AG04450 (cell line): ENCODE results near the gene DGAT2. TPM values are rescaled to one million over a fixed set of nuclear protein-coding genes. Genes with fewer than 3 reads are reported as not detected.
A peak's percentile ranks its signal among the peaks of the same experiment; 100 is the strongest.

Source experiments
- CTCF ChIA-PET: fragments of 300-600, 350-600 bp; formaldehyde crosslinking; extraction: SDS; loops from one replicate; lab custom pipeline; 2022; ENCODE audit warnings: antibody characterized with exemption, inconsistent platforms; lab: Charles Lee
- POLR2A ChIA-PET: fragments of 350-600 bp; formaldehyde crosslinking; extraction: SDS; loops from one replicate; lab custom pipeline; 2021; ENCODE audit warnings: antibody characterized with exemption, inconsistent platforms; lab: Yijun Ruan, JAX
- DNase-seq: peaks from one replicate; pipeline ENCODE4 v3.0.0-alpha.2; 2011; ENCODE audit warnings: low read depth, low spot score
- H3K27ac ChIP-seq: one replicate; pipeline ENCODE4 v1.5.1; 2012; ENCODE audit warnings: low read depth, low read length, control low read depth
- H3K27me3 ChIP-seq: one replicate; pipeline ENCODE4 v1.6.0; 2012; ENCODE audit warnings: low read length; ENCODE audit not compliant: control insufficient read depth, insufficient read depth
- H3K4me3 ChIP-seq: 2 replicates; pipeline ENCODE4 v1.5.1; 2011; ENCODE audit warnings: mild to moderate bottlenecking, low read depth, low read length, control low read depth
- H3K9me3 ChIP-seq: 2 replicates; pipeline ENCODE4 v1.5.1; 2012; ENCODE audit warnings: low read length; ENCODE audit not compliant: control insufficient read depth, insufficient read depth
- polyA plus RNA-seq: library from polyadenylated mRNA; depleted of rRNA; stranded (reverse); fragments of >200 nt; gene quantifications from 2 replicates; pipeline ENCODE4 v1.2.3, GENCODE V29; 2011
- TF ChIP-seq, protein P1 (sequence below): IDR thresholded peaks from 2 replicates; pipeline ENCODE4 v1.5.1; 2011; ENCODE audit warnings: low read depth, low read length, control low read depth, inconsistent platforms

The DGAT2 gene
- polyA plus RNA-seq, 1 experiment = 0.56 TPM

DNA sequence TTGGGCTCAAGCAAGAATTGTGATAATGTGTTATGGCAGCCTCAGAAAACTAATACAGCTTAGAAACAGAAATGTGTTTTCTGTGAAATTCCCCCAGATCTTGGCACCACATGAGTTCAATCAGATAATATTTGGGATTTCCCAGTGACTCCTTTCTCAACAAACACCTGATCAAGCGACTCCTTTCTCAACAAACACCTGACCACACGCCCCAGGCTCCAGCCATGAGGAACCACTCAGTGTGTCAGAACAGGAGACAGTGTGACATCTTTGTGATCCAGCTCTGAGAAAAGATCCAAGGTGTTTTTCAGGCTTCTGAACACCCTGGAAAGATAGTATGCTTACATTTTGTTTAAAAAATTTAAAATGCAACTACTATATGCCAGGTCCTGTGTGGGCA lies 44.5 kb downstream of the DGAT2 start:
- H3K27ac ChIP-seq = no peak overlapping the region
- no peak overlapping the region for H3K4me3 ChIP-seq
- TF ChIP-seq, protein P1, sequence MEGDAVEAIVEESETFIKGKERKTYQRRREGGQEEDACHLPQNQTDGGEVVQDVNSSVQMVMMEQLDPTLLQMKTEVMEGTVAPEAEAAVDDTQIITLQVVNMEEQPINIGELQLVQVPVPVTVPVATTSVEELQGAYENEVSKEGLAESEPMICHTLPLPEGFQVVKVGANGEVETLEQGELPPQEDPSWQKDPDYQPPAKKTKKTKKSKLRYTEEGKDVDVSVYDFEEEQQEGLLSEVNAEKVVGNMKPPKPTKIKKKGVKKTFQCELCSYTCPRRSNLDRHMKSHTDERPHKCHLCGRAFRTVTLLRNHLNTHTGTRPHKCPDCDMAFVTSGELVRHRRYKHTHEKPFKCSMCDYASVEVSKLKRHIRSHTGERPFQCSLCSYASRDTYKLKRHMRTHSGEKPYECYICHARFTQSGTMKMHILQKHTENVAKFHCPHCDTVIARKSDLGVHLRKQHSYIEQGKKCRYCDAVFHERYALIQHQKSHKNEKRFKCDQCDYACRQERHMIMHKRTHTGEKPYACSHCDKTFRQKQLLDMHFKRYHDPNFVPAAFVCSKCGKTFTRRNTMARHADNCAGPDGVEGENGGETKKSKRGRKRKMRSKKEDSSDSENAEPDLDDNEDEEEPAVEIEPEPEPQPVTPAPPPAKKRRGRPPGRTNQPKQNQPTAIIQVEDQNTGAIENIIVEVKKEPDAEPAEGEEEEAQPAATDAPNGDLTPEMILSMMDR = no peak
- no peak for DNase-seq
- CTCF ChIA-PET = interaction anchor here (0.8 to 2.5 kb wide), 3 partner anchors 54 to 505 kb away, joined by 3 to 11 read pairs (median 3); no protein-coding TSS in a partner anchor
- peaks cover 7% of the 10 kb centered on the region for H3K27me3 ChIP-seq
- POLR2A ChIA-PET = no interaction called here
- no peaks in the 10 kb centered on the region; the same call in 1 of the 2 replicates for H3K9me3 ChIP-seq

DNA sequence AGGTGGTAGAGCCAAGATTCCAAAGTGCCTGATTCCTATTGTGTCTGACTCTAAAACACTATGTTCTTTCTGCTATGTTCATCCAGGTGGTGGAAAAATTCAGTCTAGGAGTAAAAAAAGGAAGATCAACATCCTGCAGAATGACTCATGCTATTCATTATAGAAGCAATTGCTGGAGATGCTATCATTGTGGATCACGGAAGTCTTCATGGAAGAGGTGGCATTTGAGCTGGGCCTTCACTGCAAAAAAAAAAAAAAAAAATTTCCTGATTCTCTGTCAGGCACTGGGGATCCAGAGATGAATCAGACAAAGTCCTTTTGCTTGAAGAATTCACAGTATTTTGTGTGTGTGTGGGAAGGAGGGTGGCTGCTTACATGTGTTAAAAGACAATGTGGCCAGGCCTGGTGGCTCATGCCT lies 45.1 kb downstream of the DGAT2 start:
- ChIA-PET CTCF (interaction anchor here (0.8 to 2.5 kb wide), 3 partner anchors 10 to 505 kb away, joined by 3 to 11 read pairs (median 3); no protein-coding TSS in a partner anchor), POLR2A (no interaction called here)
- no peak for DNase-seq
- TF ChIP-seq, protein P1 = no peak
- Histone ChIP-seq H3K27ac (no peak overlapping the region), H3K9me3 (no peaks in the 10 kb centered on the region; the same call in 1 of the 2 replicates), H3K27me3 (peaks cover 7% of the 10 kb centered on the region), H3K4me3 (no peak overlapping the region)

DNA sequence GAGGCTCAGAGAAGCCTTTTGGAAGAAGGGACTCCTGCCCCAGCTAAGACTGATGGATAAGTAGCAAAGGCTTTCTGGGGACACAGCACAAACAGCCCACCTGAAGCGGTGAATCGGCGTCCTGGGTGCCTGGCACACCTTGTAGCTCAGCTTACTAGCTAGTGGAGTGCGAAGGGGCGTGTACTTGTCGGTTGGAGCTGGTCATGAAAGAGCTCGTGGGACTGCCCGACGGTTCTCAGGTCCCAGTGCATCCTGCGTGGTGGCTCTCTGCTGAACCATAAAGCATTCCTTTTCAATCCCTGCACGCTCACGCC lies 45.7 kb downstream of the DGAT2 start:
- H3K9me3 ChIP-seq = no peaks in the 10 kb centered on the region; the same call in 1 of the 2 replicates
- DNase-seq = no peak
- ChIA-PET POLR2A (no interaction called here), CTCF (interaction anchor here (1.0 to 1.3 kb wide), 2 partner anchors 11 to 54 kb away, joined by 3 read pairs; no protein-coding TSS in a partner anchor)
- TF ChIP-seq, protein P1 = no peak
- H3K27me3 ChIP-seq = peaks cover 4% of the 10 kb centered on the region
- H3K27ac ChIP-seq = peak overlapping the region; percentile 34
- peak overlapping the region; percentile 79 for H3K4me3 ChIP-seq

DNA sequence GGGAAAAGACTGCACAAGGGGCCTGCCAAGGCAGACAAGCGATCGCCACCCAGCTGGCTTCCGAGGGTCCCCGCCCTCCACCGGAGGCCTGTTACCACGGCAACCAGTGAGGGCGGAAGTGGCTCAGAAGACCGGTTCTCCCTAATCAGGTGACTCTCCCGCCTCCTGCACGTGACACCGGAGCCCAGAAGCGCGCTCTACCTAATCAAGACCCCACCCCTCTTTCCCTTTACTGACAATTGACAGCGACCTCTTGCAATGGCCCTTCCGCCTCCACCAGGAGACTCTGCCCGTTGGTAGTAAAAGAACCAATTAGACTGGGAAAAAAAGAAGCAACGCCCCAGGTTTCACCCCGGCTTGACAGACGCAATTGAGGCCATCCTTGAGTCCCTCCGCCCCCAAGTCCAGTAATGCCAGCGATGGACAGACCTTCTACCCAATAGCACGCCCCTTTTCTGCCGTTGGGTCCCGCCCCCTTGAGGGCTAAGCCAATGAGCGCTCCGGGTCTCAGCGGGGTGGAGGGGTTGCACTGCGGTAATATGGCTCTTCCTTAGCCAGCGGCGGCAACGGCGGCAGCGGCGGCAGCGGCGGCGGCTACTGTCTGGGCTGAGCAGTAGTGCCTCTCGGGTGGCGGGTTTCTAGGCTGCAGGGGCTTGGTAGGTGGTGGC lies 46.2 kb downstream of the DGAT2 start, which contains the start of gene UVRAG:
Gene UVRAG, plus strand, starts transcription at position 534 of the 668 bp plus-strand sequence. CDS start 198 bp downstream, outside the sequence.
- H3K27ac ChIP-seq = peak within 1 kb of the TSS; percentile 34
- TF ChIP-seq, protein P1 = no peak
- CTCF ChIA-PET = interaction anchor here (0.6 to 1.3 kb wide), 3 partner anchors 12 to 53 kb away, joined by 3 read pairs; no protein-coding TSS in a partner anchor
- H3K27me3 ChIP-seq = peaks cover 2% of the 10 kb centered on the region
- DNase-seq = peak; percentile 98
- H3K4me3 ChIP-seq = peak within 1 kb of the TSS; percentile 79
- no peaks in the 10 kb centered on the region; the same call in 1 of the 2 replicates for H3K9me3 ChIP-seq
- POLR2A ChIA-PET = no interaction called here
